HG02884 (cell line): ENCODE results near the gene CPD.
"Not testable (repeated sequence)": the region's sequence is repeated elsewhere in the genome, so short reads cannot be mapped to it uniquely, and the experiment has no call there.

ENCODE experiments used
- ATAC-seq: cut with Tn5 transposase; IDR thresholded peaks from one replicate; pipeline ENCODE4 v1.9.1; 2021; ENCODE audit warnings: mild to moderate bottlenecking, moderate library complexity; ENCODE audit not compliant: unreplicated experiment

The CPD gene

DNA sequence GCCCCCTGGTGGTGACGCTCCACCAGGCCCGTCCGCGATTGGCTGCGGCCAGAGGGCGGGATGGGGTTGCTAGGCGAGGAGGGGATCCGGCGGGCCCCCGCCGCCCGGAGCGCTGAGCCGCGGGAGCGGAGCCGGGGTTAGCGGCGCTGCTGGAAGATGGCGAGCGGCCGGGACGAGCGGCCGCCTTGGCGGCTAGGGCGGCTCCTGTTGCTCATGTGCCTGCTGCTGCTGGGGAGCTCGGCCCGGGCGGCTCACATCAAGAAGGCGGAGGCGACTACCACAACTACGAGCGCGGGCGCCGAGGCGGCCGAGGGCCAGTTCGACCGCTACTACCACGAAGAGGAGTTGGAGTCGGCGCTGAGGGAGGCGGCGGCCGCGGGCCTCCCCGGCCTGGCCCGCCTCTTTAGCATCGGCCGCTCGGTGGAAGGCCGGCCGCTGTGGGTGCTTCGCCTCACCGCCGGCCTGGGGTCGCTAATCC, at the start of gene CPD:
TSS of gene CPD (plus strand) at position 103 of the 478 bp plus-strand sequence. CDS start at position 157, 54 bp downstream.
- ATAC-seq: peak; percentile 81

DNA sequence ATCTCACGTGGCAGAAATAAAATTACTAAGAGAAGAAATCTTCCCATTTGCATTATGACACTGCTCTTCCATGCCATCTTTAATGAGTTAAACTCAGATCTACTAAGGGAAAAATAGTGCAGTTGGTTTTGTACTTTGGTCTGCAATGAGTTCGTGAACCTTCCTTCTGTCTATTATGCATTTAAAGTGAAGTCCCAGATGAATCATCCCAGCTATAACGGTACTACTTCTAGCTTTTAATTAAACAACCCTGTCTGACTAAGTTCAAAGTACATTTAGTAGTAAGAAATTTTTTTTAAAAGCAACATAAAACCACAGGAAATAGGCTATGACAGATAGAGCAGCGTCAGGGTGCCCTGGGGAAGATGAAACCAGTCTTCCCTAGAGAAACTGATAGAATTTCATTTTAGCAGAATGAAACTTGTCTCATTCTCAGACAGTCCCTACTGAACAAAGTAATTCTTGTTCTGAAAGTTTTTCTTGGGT, 46.6 kb upstream of the CPD start:
- no peak for ATAC-seq

DNA sequence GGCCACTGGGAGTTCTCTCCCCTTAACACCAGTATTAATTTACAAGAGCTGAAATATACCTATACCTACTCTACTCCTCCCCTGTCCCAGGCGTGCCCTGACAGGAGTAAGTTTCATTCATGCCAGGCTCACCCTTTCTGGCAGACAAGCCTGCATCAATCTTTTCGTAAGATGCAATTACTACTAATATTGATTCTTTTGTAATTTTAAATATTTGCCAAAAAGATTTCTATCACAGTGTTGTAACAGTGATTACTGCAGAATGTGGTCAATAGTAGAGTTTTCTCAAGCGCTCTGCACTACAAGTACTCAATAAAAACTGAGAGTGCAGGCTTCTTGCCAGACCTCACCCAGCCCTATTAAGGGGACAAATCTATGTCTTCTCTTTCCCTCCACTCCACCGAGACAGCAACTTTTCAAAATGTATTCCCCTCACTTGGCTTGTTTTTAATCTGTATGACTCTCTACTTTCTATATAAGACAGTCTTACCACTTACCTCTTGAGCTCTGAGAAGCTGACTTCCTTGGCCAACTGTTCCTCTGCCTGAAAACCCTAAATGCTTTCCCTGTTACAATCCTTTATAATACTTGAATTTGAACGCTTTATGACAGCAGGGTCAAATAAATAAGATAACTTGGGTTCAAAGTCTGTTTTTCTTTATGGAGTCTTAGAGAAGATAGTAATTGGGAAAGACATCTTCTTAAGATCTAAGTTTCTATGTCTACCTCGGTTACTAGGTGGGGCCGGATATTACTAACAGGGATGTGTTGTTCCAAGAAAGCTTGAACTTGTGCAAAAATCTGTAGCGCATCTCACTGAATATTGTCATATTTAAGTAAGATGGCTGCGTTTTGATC, 45.0 kb upstream of the CPD start, which contains the start of gene TMIGD1:
TSS of gene TMIGD1 (minus strand) at position 555 of the 858 bp plus-strand sequence. CDS start 1,924 bp downstream, outside the sequence.
- no peak for ATAC-seq

DNA sequence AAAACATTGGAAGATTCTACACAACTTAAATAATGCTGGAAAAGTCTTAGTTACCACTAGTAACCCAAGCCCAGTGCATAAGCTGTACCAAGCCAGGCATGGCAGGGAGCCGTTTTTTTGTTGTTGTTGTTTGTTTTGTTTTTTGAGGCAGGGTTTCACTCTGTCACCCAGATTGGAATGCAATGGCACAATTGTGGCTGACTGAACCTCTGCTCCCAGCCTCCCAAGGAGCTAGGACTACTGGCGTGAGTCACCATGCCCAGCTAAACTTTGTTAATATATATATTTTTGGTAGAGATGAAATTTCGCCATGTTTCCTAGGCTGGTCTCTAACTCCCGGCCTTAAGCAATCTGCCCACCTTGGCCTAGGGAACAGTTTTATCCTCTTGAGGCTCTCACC, 44.3 kb upstream of the CPD start:
- no peak for ATAC-seq

DNA sequence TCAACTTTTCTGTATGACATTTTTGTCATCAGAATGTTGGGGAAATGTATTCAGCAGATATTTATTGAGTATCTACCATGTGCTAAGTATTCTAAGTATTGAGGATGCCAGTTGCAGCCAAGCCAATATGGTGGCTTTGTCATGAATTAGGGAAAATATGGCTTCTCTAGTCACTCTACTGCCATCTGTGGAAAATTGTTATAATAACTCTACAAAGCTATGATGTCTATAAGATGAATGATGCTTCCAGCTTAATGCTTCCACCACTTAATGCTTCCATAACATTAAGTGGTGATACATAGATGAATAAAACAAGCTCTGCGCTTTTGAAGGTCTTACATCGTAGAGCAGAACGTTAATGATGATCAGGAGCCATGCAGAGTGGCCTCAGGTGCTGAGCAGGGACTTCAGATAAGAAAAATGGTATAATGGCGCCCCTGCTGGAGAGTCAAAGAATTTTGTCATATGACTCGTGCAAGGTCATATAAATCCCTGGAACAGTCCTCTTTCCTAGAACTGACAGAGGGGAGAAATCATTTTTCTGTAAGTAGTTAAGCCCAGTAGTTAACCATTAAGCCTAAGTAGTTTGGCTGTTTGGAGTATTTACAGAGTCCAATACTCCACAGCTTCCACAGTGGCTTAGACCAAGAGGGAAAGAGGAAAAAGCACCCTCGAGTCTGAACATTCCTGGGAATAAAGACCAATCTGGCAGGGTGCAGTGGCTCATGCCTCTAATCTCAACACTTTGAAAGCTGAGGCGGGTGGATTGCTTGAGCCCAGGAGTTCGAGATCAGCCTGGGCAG, 42.2 kb upstream of the CPD start:
- ATAC-seq: no peak

DNA sequence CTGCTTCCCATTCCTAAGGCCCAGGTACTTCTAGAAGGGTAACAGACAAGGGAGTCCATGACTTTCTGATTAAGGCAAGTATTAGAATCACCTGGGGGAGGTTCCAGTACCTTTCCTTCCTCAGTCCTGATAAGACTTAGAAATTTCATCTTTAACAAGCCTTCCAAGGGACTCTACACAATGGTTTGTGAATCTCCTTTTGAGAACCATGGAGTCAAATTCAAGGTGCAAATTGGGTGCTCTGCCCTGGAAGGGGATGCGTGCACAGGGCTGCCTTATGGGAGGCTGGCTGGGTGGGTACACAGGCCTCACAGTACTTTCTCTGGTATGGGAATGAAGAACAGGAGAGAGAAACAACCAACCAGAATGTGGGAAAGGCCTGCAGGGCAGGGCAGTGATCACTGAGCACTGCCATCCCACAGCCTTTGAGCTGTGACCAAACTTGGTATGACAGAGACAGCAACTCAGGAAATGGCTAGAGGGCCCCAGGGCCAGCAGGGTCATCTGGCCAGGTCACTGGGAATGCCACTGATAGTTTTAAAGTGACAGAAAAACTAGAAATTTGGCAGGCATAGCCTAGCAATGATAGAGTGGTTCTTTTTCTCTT, 41.2 kb upstream of the CPD start:
- no peak for ATAC-seq

DNA sequence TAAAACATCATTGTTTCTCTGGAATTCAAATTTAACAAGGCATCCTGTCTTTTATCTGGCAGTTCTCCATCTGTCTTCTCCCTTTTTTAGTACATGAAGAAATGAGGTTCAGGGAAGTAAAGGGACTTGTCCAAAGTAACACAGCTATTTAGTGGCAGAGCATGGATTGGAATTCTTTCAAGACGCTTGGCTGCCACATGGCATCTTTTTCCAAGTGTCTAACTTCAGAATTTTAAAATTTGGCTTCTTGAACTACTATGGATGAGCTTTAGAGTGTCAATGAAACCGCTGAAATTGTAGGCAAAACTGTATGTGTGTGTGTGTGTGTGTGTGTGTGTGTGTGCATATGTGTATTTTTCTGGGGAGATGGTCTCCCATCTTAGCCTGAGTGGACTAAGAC, 39.6 kb upstream of the CPD start:
- ATAC-seq: no peak

DNA sequence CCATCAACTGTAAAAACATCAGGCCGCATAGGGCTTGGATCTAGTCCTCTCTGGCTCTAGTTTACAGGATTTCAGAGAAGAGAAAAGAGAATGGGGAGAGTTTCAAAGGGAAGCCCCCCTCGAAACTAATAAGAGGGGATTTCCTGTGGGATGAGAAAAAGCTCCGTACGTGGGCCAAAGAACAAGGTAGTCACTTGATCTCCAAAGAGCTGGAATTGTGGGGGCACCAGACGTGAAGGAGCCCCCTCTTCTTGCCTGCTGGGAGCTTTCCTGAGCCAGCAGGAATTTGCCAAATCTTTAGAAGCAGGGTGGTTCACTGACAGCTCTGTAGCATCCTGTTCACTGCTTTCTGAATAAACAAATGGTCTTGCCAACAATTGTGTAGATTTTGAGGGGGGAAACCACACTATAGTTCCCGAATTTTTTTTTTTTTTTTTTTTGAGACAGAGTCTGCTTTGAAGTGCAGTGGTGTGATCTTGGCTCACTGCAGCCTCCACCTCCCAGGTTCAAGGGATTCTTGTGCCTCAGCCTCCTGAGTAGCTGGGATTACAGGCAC, 37.8 kb upstream of the CPD start:
- ATAC-seq: no peak

DNA sequence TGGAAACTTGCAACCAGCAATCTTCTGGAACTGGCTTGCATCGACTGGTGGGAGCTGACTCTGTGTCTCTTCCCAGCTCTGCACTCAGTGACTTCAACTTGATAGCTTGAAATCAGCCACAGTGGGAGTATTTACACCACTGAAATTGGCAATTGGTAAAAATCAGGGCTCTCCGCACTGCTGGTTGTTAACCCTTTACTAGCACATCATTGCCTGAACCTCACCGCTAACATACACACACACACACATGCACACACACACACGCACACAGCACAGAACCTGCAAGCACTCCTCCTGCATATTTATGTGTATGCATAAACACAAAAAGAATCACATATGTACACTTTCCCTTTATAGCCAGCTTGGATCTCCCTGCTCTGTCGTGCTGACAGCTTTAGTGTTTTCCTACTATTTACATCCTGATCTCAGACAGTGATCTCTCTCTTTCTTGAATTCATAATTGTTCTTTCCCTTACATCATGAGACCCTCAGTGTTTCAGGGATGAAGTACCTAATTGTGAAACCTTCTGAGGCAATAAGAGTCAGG, 37.0 kb upstream of the CPD start:
- no peak for ATAC-seq

DNA sequence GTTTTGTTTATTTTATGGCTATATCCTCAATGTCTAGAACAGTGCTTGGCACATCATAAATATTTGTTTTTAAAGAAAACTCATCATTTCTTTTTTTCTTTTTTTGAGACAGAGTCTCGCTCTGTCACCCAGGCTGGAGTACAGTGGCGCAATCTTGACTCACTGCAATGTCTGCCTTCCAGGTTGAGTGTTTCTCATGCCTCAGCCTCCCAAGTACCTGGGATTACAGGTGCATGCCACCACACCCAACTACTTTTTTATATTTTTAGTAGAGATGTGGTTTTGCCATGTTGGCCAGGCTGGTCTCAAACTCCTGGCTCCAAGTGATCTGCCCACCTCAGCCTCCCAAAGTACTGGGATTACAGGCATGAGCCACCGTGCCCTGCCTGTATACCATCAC, 35.5 kb upstream of the CPD start:
- not testable (repeated sequence) for ATAC-seq

DNA sequence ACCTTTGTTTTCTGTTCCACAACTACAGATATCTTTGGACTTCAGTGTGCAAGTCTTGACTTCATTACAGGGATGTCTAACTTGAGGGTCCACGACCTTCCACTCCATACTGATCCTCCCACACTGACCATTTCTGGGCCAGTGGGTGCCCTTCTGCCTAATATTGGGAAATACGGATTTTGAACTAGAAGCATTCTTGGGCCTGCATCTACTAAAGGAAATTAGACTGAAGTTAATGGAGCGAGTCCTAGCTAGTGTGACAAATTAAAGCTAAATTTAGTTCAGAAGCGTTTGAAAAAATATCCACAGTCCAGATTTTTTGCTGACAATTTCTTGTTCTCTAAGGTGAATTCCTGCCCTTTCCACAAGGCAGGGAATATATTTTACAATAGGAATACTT, 34.9 kb upstream of the CPD start:
- ATAC-seq: no peak

DNA sequence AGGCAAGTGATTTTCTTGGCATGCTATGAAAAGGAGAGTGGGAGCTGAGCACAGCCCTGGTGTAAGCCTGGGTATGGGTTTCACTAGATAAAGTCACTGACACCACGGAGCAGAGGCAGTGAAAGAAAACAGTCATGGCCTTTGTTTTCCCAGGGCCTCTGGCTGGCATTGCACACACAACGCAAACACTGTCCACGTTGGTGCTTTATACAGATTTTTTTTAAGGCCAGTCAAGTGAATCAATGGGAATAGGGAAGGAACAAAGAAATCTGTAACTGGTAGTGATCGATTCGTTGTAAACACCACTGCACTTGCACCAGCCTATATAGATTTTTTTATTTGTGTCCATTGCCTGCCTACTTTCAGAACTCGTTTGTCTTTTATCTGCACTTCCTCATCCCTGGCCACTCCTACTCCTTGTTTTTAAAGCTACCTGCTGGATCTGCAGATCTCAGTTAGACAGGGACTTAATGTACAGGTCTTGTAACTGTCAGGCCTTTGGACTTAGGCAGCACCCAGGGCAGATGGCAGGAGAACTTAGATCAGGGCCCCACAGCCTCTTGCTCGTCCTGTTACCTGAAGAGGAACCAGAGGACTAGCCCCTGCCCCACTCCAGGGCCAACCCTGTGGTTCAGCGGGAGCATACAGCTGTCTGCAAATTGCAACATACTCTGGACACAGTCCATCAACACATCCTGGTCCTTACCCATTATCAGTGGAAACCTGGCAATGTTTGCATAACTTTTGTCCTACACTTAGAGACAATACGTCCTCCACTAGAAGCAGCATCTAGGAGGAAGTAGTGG, 34.2 kb upstream of the CPD start:
- no peak for ATAC-seq

DNA sequence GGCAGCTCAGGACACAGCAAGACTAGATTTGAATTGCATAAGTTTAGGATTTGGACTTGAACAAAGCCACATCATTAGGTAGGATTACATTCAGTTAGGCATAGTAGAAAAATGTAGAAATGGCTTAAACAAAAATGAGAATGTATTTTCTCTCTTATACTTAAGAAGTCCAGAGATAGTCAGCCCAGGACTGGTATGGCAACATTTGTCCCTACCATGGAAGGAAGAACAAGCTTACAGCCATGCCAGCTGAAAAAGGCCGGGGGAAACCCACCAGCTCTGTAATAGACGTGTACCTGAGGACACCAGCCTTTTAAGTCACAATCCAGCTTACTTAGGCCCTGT, 33.7 kb upstream of the CPD start:
- ATAC-seq: no peak

DNA sequence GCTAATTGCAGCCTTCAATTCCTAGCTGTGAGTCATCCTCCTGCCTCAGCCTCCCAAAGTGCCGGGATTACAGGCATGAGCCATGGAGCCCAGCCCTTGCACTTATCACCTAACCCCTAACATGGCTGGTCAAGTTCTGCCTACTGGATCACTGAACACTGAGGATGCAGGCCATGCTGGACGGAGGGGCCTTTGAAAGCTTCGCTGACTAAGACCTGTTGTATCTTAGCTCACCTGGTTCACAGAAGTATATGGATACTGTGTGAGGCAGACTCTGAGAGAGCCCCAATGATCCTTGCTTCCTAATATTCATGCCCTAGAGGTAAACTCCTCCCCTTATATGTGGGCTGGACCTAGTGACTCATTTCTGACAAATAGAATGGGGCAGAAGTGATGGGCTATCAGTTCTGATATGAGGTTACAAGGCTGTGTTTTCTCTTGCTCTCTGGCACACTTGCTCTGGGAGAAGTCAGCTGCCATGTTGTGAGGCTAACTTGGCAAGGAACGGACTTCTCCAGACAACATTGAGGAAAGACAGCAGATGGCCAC, 33.1 kb upstream of the CPD start:
- no peak for ATAC-seq

DNA sequence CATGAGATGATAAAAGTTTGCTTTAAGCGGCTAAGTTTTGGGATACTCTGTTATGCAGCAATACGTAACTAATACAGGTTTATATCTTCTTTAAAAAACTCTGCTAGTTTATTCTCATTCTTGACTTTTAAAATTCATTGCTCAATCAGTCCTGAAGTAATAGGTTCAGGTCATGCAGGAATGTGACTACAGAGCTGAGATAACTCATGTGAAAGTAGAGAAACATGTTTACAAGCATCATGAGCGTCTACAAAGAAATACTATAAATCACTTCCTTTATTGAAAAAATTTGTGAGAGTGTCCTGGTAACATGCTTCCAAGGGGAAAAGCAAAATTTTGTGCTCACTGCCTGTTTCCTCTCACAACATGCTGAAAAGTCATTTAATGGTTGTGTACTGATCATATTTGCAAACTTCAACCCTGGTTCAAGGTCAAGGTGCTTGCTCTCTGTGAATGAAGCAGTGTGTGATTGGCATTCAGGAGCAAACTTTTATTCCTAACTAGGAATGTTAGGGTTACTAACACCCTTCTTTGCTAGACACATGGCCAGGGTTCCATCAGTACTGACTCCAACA, 32.4 kb upstream of the CPD start:
- ATAC-seq: no peak

DNA sequence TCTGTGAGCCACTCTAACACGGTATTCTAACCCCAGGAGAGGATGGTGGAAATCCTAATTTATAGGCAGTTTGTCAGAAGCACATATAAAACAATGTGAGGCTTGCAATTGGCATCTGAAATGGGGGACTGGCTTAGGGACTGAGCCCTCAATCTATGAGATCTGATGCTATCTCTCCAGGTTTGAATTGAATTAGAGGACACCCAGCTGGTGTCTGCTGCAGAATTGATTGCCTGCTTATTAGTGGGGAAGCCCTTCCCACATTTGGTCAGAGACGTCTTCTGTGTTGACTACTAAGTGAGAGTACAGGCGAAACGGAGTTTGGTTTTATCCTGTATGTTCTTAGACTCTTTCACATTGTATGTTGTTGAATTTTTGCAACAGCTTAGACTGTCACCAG, 31.2 kb upstream of the CPD start:
- ATAC-seq: no peak

DNA sequence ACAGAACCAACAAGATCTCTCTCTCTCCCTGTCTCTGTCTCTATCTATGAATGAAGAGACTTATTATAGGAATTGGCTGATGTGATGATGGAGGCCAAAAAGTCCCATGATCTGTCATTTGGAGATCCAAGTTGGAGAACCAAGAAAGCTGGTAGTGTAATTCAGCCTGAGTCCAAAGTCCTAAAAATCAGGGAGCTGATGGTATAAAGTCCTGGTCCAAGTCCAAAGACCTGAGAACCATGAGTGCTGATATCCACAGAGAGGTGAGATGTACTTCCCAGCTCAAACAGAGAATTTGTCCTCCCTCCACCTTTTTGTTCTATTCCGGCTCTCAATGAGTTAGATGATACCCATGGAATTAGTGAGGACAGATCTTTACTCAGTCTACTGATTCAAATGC, 29.5 kb upstream of the CPD start:
- ATAC-seq: no peak

DNA sequence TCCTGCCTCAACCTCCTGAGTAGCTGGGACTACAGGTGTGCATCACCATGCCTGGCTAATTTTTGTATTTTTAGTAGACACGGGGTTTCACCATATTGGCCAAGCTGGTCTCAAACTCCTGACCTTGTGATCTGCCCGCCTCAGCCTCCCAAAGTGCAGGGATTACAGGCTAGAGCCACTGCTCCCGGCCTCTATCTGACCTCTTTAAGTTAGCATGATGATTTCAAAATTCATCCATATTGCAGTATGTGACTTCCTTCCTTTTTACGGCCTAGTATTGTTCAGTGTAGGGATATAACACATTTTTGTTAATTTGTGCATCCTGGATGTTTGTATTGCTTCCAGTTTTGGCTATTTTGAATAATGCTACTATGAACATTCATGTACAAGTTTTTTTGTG, 27.5 kb upstream of the CPD start:
- ATAC-seq: not testable (repeated sequence)

DNA sequence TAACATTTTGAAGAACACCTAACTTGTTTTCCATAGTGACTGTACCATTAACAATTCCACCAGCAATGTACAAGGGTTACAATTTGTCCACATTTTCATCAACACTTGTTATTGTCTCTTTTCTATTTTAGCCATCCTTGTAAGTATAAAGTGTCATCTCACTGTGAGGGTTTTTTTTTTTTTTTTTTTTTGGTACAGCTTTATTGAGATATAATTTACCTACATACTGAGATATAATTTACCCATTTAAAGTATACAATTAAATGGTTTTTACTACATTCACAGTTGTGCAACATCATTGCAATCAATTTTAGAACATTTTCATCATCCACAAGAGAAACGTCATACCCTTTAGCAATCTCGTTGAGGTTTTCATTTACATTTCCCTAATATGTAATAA, 27.0 kb upstream of the CPD start:
- no peak for ATAC-seq
